PC-9 (cell line): ENCODE measurements around the gene ETDA.

Source experiments
- CTCF ChIP-seq: fragments of 200-600 bp; sonication (generic); conservative IDR thresholded peaks from 2 replicates; pipeline ENCODE4 v1.6.1; 2017; ENCODE audit warnings: mixed run types, antibody characterized with exemption, mild to moderate bottlenecking, moderate library complexity
- EZH2 ChIP-seq: fragments of 200-600 bp; sonication (generic); IDR thresholded peaks from 2 replicates; pipeline ENCODE4 v1.8.0; 2017; ENCODE audit warnings: antibody characterized with exemption, low read depth

- no peak for TF ChIP-seq CTCF
- TF ChIP-seq EZH2 = no peak
Observed at GRCh38 chrX:135256923-135257322, 5.1 kb downstream of the ETDA start.
